K562 (cell line): ENCODE data around the gene IREB2.

Experiments
- ARNT ChIP-seq, 2 experiments: fragments of 450-650 bp; IDR thresholded peaks; 2 replicates each; pipeline ENCODE4 v1.6.1; 2016; ENCODE audit warnings: mild to moderate bottlenecking in 1 of 2
- BCLAF1 ChIP-seq, 2 experiments: fragments of 450-650 bp in 1 of 2; IDR thresholded peaks; 2 replicates each; pipeline ENCODE4 v1.6.1; 2011 to 2017; ENCODE audit warnings: low read depth in 2 of 2, antibody characterized with exemption in 1 of 2, borderline replicate concordance in 1 of 2, low read length in 1 of 2, mild to moderate bottlenecking in 1 of 2, mixed read lengths in 1 of 2; ENCODE audit not compliant: control insufficient read depth in 1 of 2
- CEBPZ ChIP-seq: fragments of 150-350 bp; IDR thresholded peaks from 2 replicates; pipeline ENCODE4 v1.6.1; 2014; ENCODE audit warnings: low read depth, mild to moderate bottlenecking, low read length, borderline replicate concordance
- CTCF ChIP-seq, 3 experiments: IDR thresholded peaks in 2 of 3; conservative IDR thresholded peaks in 1 of 3; 2 replicates each; pipeline ENCODE4 v1.5.1; 2011 to 2012; ENCODE audit warnings: low read length in 3 of 3, mild to moderate bottlenecking in 3 of 3, control low read depth in 2 of 3, improper control_type of control experiment in 1 of 3, inconsistent platforms in 1 of 3, low read depth in 1 of 3, mixed read lengths in 1 of 3, moderate library complexity in 1 of 3; ENCODE audit not compliant: insufficient read depth in 2 of 3
- NFIC ChIP-seq: fragments of 450-650 bp; IDR thresholded peaks from 2 replicates; pipeline ENCODE4 v1.6.1; 2017; ENCODE audit warnings: mild to moderate bottlenecking, inconsistent platforms

- no peak for TF ChIP-seq CTCF (IDR thresholded peaks at IDR 0.05 in 2 of 3, conservative IDR thresholded peaks at IDR 0.05 in 1 of 3; ENCODE audit: insufficient read depth in 2 of 3, low read depth in 1 of 3, low read length in 3 of 3)
- no peak for TF ChIP-seq ARNT (IDR thresholded peaks at IDR 0.05)
- TF ChIP-seq NFIC, result no peak
- TF ChIP-seq CEBPZ, result no peak
- no peak for TF ChIP-seq BCLAF1 (IDR thresholded peaks at IDR 0.05; ENCODE audit: borderline replicate concordance in 1 of 2, control insufficient read depth in 1 of 2, low read depth in 2 of 2, low read length in 1 of 2)
Measured at GRCh38 chr15:78394026-78394425, 44.0 kb upstream of the IREB2 start.
